Tibial artery (tissue), 4 donors: ENCODE results near the gene ITGB7.

Source experiments
- DNase-seq, 2 donors: peaks; one replicate each; pipeline ENCODE4 v3.0.0-alpha.2; 2019
- H3K27ac ChIP-seq, 2 donors: fragments of 200-600 bp; sonication (generic) in 1 of 2; 1 replicate in 1 of 2; 2 replicates in 1 of 2; pipeline ENCODE4 v1.5.1; 2018 to 2019; ENCODE audit warnings: mild to moderate bottlenecking in 1 of 2
- H3K27me3 ChIP-seq, 2 donors: fragments of 200-600 bp; sonication (generic) in 1 of 2; one replicate each; pipeline versions ENCODE4 v1.5.1 to v1.6.0; 2016 to 2019
- H3K36me3 ChIP-seq, 3 donors: fragments of 200-600 bp; sonication (generic) in 2 of 3; one replicate each; pipeline ENCODE4 v1.5.1; 2016 to 2019; ENCODE audit warnings: mild to moderate bottlenecking in 2 of 3
- H3K4me1 ChIP-seq, 4 donors: fragments of 200-600 bp; sonication (generic) in 2 of 4; 1 replicate in 3 of 4; 2 replicates in 1 of 4; pipeline ENCODE4 v1.5.1; 2016 to 2019
- H3K4me3 ChIP-seq, 2 donors: fragments of 200-600 bp; sonication (generic) in 1 of 2; 1 replicate in 1 of 2; 2 replicates in 1 of 2; pipeline ENCODE4 v1.5.1; 2018 to 2019; ENCODE audit warnings: mild to moderate bottlenecking in 2 of 2
- H3K9me3 ChIP-seq, 3 donors: fragments of 200-600 bp; sonication (generic) in 1 of 3; one replicate each; pipeline ENCODE4 v1.5.1; 2016 to 2019
- CTCF ChIP-seq, 2 experiments: fragments of 200-600 bp in 1 of 2; fragments of 450-650 bp in 1 of 2; IDR thresholded peaks; one replicate each; pipeline ENCODE4 v1.5.1; 2017 to 2019; ENCODE audit warnings: antibody characterized with exemption in 2 of 2, mild to moderate bottlenecking in 1 of 2, moderate library complexity in 1 of 2
- intact Hi-C: fragments of 100-400 bp; cut with DNase I; formaldehyde crosslinking; loops from one replicate; pipeline ENCODE4 v1.15.0; 2023; ENCODE audit warnings: low total_unique reads

The ITGB7 gene

GRCh38 chr12:53218551-53219291 lies 11.7 kb upstream of the ITGB7 start:
- H3K36me3 ChIP-seq = peaks cover 14 to 28% (median 15%) of the 10 kb centered on the region in 3 donors
- TF ChIP-seq CTCF (IDR thresholded peaks at IDR 0.05) = no peak
- H3K9me3 ChIP-seq = no peaks in the 10 kb centered on the region
- peak in 1 of 2 donors; percentile 77 for DNase-seq
- H3K27me3 ChIP-seq = no peaks in the 10 kb centered on the region
- peaks cover 12 to 66% (median 55%) of the 10 kb centered on the region in 4 donors for H3K4me1 ChIP-seq
- intact Hi-C loops = no loop called here
- H3K27ac ChIP-seq = peak overlapping the region; percentile 98 to 99
- H3K4me3 ChIP-seq = peak overlapping the region; percentile 66 to 74

- no peak for TF ChIP-seq CTCF (IDR thresholded peaks at IDR 0.05)
- Histone ChIP-seq H3K9me3 (no peaks in the 10 kb centered on the region), H3K4me3 (peak overlapping the region; percentile 66 to 74), H3K4me1 (peaks cover 4 to 58% (median 47%) of the 10 kb centered on the region in 4 donors), H3K36me3 (peaks cover 22 to 36% (median 23%) of the 10 kb centered on the region in 3 donors), H3K27me3 (no peaks in the 10 kb centered on the region), H3K27ac (peak overlapping the region; percentile 98 to 99)
- intact Hi-C loops = no loop called here
- DNase-seq = no peak
Observed at GRCh38 chr12:53217931-53218307, 10.9 kb upstream of the ITGB7 start.

GRCh38 chr12:53217051-53217930 lies 10.2 kb upstream of the ITGB7 start:
- peaks cover 4 to 52% (median 40%) of the 10 kb centered on the region in 4 donors for H3K4me1 ChIP-seq
- H3K27ac ChIP-seq = peak overlapping the region; percentile 98 to 99
- H3K4me3 ChIP-seq = peak overlapping the region; percentile 66 to 74
- H3K27me3 ChIP-seq = no peaks in the 10 kb centered on the region
- intact Hi-C loops = no loop called here
- H3K9me3 ChIP-seq = no peaks in the 10 kb centered on the region
- peaks cover 28 to 42% (median 29%) of the 10 kb centered on the region in 3 donors for H3K36me3 ChIP-seq
- no peak for TF ChIP-seq CTCF (IDR thresholded peaks at IDR 0.05)
- no peak for DNase-seq

DNA sequence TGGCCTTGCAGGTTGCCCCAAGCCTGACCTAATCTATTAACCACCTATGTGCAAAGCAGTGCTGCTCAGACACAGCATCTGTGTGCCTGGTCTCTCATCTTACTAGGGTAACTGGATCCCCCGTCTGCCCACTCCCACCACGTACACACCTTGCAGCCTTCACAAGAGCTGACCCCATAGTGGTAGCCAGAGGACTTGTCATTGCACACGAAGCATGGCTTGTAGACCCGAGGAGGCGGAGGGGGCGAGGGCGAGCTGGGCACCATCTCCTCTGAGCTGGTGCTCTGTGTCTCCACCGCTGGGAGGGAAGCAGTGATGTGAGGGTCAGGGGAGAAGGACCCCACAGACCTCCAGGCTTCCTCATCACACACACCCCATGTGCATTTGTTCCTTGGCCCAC lies 8.4 kb upstream of the ITGB7 start:
- no peaks in the 10 kb centered on the region for H3K9me3 ChIP-seq
- no peak overlapping the region for H3K4me3 ChIP-seq
- intact Hi-C loops = loop anchor here (2.0 kb wide), 1 partner anchor 35 kb away; no protein-coding TSS in a partner anchor
- H3K27me3 ChIP-seq = no peaks in the 10 kb centered on the region
- H3K4me1 ChIP-seq = peaks cover 4 to 46% (median 35%) of the 10 kb centered on the region in 4 donors
- DNase-seq = peak in 1 of 2 donors; percentile 61
- H3K27ac ChIP-seq = peak overlapping the region in 1 of 2 donors; percentile 11
- H3K36me3 ChIP-seq = peaks cover 44 to 60% (median 47%) of the 10 kb centered on the region in 3 donors
- TF ChIP-seq CTCF (IDR thresholded peaks at IDR 0.05) = no peak

- no peaks in the 10 kb centered on the region for H3K27me3 ChIP-seq
- peaks cover 4 to 46% (median 35%) of the 10 kb centered on the region in 4 donors for H3K4me1 ChIP-seq
- peak in 1 of 2 donors; percentile 70 for DNase-seq
- intact Hi-C loops = loop anchor here (2.0 kb wide), 1 partner anchor 36 kb away; no protein-coding TSS in a partner anchor
- H3K4me3 ChIP-seq = no peak overlapping the region
- H3K9me3 ChIP-seq = no peaks in the 10 kb centered on the region
- H3K36me3 ChIP-seq = peaks cover 48 to 66% (median 53%) of the 10 kb centered on the region in 3 donors
- H3K27ac ChIP-seq = peak overlapping the region in 1 of 2 donors; percentile 11
- no peak for TF ChIP-seq CTCF (IDR thresholded peaks at IDR 0.05)
Observed at GRCh38 chr12:53214687-53215455, 7.8 kb upstream of the ITGB7 start.
